Caco-2 (cell line): ENCODE results near the gene UFSP1. TPM values are rescaled to one million over a fixed set of nuclear protein-coding genes. Genes with fewer than 3 reads are reported as not detected.

Experiments used
- BruUV-seq: library from RNA; stranded (reverse); fragments of 400-500 nt; replicated peaks from 2 replicates; lab custom pipeline; 2021; lab: Mats Ljungman, UMichigan
- CTCF ChIA-PET: fragments of 300-600 bp; sonication (Branson Sonifier 250); formaldehyde crosslinking; loops from one replicate; lab custom pipeline; 2022; ENCODE audit warnings: antibody characterized with exemption; lab: Charles Lee
- POLR2A ChIA-PET: fragments of 300-600 bp; sonication (Branson Sonifier 250); formaldehyde crosslinking; loops from one replicate; lab custom pipeline; 2022; ENCODE audit warnings: antibody characterized with exemption; lab: Charles Lee
- DNase-seq, 2 experiments: peaks; one replicate each; pipeline versions ENCODE4 v3.0.0 to v3.0.0-alpha.2; 2020 to 2022
- H3K27me3 ChIP-seq: replicated peaks from 2 replicates; pipeline ENCODE4 v1.6.0; 2011; ENCODE audit warnings: low read length; ENCODE audit not compliant: control insufficient read depth, insufficient read depth
- H3K36me3 ChIP-seq: 2 replicates; pipeline ENCODE4 v1.5.1; 2011; ENCODE audit warnings: low read length; ENCODE audit not compliant: control insufficient read depth, insufficient read depth
- H3K4me1 ChIP-seq: fragments of 250-450 bp; sonication (Bioruptor Pico); 2 replicates; pipeline ENCODE4 v1.5.1; 2020; ENCODE audit warnings: mild to moderate bottlenecking
- H3K4me3 ChIP-seq: 2 replicates; pipeline ENCODE4 v1.5.1; 2011; ENCODE audit warnings: low read depth, mild to moderate bottlenecking, control low read depth, low read length
- H3K9me3 ChIP-seq: fragments of 250-450 bp; sonication (Bioruptor Pico); 2 replicates; pipeline ENCODE4 v1.5.1; 2020; ENCODE audit warnings: mild to moderate bottlenecking, moderate library complexity
- H3K27ac Mint-ChIP-seq: one replicate; pipeline ENCODE4 v1.8.0; 2022; ENCODE audit warnings: mixed read lengths; ENCODE audit not compliant: unreplicated experiment
- H3K27me3 Mint-ChIP-seq: one replicate; pipeline ENCODE4 v1.8.0; 2022; ENCODE audit warnings: mixed read lengths; ENCODE audit not compliant: insufficient read depth, unreplicated experiment
- H3K36me3 Mint-ChIP-seq: one replicate; pipeline ENCODE4 v1.8.0; 2022; ENCODE audit warnings: mild to moderate bottlenecking, mixed read lengths; ENCODE audit not compliant: insufficient read depth, unreplicated experiment
- H3K4me1 Mint-ChIP-seq: one replicate; pipeline ENCODE4 v1.8.0; 2022; ENCODE audit warnings: low read depth, mixed read lengths; ENCODE audit not compliant: unreplicated experiment
- H3K4me3 Mint-ChIP-seq: one replicate; pipeline ENCODE4 v1.8.0; 2022; ENCODE audit warnings: mild to moderate bottlenecking, moderate library complexity, mixed read lengths; ENCODE audit not compliant: unreplicated experiment
- H3K9me3 Mint-ChIP-seq: one replicate; pipeline ENCODE4 v1.8.0; 2022; ENCODE audit warnings: mixed read lengths; ENCODE audit not compliant: unreplicated experiment
- intact Hi-C: fragments of 100-400 bp; cut with micrococcal nuclease; formaldehyde crosslinking; loops from one replicate; pipeline ENCODE4 v1.10.0; 2022; ENCODE audit not compliant: unreplicated experiment
- total RNA-seq: library from RNA; stranded (reverse); gene quantifications from 2 replicates; pipeline ENCODE4 v1.2.3, GENCODE V29; 2022
- TF ChIP-seq, protein P1 (sequence below), 2 experiments: fragments of 200-600 bp in 1 of 2; IDR thresholded peaks; 1 replicate in 1 of 2; 2 replicates in 1 of 2; pipeline versions ENCODE4 v1.5.1 to v1.8.0; 2011 to 2022; ENCODE audit warnings: antibody characterized with exemption in 1 of 2, control low read depth in 1 of 2, inconsistent platforms in 1 of 2, low read depth in 1 of 2, low read length in 1 of 2, mild to moderate bottlenecking in 1 of 2, moderate library complexity in 1 of 2; ENCODE audit not compliant: insufficient read depth in 1 of 2, severe bottlenecking in 1 of 2, unreplicated experiment in 1 of 2

Gene UFSP1
- total RNA-seq, 1 experiment from 2014 or later: 4.6 TPM

DNA sequence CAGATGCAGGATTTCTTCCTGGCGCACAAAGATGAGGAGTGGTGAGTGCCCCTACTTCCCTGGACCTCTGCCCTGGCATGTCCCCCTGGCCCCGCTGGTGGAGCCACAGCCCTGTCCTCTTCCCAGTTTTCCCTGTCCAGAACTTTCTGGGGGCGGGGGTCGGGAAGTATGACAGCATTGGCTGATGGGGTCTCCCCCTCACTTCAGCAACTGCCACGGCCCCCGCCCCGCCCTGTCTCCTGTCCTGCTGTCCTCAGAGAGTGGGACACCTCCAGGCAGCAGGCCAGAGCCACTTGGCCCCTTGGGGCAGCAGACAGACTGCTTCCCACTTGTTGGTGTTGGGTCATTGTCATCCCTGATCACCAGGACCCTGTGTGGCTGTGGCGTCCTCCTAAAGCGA is 7.3 kb downstream of the UFSP1 start:
- peaks cover 3% of the 10 kb centered on the region; the same call in 1 of the 2 replicates for H3K4me1 ChIP-seq
- peaks cover 99% of the 10 kb centered on the region for H3K36me3 Mint-ChIP-seq
- H3K36me3 ChIP-seq: peaks cover 7% of the 10 kb centered on the region
- POLR2A ChIA-PET: no interaction called here
- H3K27me3 Mint-ChIP-seq: no peaks in the 10 kb centered on the region
- H3K4me1 Mint-ChIP-seq: peaks cover 41% of the 10 kb centered on the region
- DNase-seq: no peak
- CTCF ChIA-PET: no interaction called here
- intact Hi-C loops: no loop called here
- no TSS peak for BruUV-seq
- H3K4me3 ChIP-seq: no peak overlapping the region
- H3K9me3 Mint-ChIP-seq: no peaks in the 10 kb centered on the region
- no peaks in the 10 kb centered on the region for H3K9me3 ChIP-seq
- TF ChIP-seq, protein P1, sequence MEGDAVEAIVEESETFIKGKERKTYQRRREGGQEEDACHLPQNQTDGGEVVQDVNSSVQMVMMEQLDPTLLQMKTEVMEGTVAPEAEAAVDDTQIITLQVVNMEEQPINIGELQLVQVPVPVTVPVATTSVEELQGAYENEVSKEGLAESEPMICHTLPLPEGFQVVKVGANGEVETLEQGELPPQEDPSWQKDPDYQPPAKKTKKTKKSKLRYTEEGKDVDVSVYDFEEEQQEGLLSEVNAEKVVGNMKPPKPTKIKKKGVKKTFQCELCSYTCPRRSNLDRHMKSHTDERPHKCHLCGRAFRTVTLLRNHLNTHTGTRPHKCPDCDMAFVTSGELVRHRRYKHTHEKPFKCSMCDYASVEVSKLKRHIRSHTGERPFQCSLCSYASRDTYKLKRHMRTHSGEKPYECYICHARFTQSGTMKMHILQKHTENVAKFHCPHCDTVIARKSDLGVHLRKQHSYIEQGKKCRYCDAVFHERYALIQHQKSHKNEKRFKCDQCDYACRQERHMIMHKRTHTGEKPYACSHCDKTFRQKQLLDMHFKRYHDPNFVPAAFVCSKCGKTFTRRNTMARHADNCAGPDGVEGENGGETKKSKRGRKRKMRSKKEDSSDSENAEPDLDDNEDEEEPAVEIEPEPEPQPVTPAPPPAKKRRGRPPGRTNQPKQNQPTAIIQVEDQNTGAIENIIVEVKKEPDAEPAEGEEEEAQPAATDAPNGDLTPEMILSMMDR (IDR thresholded peaks at IDR 0.05; ENCODE audit: insufficient read depth in 1 of 2, low read depth in 1 of 2, low read length in 1 of 2, severe bottlenecking in 1 of 2, unreplicated experiment in 1 of 2): no peak
- no peak overlapping the region for H3K27ac Mint-ChIP-seq
- no peak overlapping the region for H3K4me3 Mint-ChIP-seq
- H3K27me3 ChIP-seq: no peaks in the 10 kb centered on the region

DNA sequence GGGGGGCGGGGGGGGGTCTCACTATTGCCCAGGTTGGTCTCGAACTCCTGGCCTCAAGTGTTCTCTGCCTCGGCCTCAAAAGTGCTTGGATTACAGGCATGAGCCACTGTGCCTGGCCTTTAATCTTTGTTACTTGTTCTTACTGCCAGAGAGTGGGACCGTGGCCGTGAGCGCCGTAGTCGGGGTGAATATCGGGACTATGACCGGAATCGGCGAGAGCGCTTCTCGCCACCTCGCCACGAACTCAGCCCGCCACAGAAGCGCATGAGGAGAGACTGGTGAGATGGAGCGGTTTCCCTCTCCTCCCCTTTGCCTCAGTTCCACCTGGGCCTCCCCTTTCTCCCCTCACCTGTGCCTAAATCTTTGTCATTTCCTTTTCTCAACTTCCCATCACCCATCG is 8.4 kb downstream of the UFSP1 start:
- ChIA-PET POLR2A (no interaction called here), CTCF (no interaction called here)
- Histone ChIP-seq H3K9me3 (no peaks in the 10 kb centered on the region), H3K27me3 (no peaks in the 10 kb centered on the region), H3K36me3 (peaks cover 5% of the 10 kb centered on the region), H3K4me1 (peaks cover 9% of the 10 kb centered on the region; the same call in 1 of the 2 replicates), H3K4me3 (no peak overlapping the region)
- Mint-ChIP-seq H3K4me1 (peaks cover 41% of the 10 kb centered on the region), H3K27ac (no peak overlapping the region), H3K4me3 (no peak overlapping the region), H3K27me3 (no peaks in the 10 kb centered on the region), H3K9me3 (no peaks in the 10 kb centered on the region), H3K36me3 (peaks cover 99% of the 10 kb centered on the region)
- TF ChIP-seq, protein P1 (IDR thresholded peaks at IDR 0.05; ENCODE audit: insufficient read depth in 1 of 2, low read depth in 1 of 2, low read length in 1 of 2, severe bottlenecking in 1 of 2, unreplicated experiment in 1 of 2): no peak
- intact Hi-C loops: no loop called here
- no TSS peak for BruUV-seq
- DNase-seq: no peak

DNA sequence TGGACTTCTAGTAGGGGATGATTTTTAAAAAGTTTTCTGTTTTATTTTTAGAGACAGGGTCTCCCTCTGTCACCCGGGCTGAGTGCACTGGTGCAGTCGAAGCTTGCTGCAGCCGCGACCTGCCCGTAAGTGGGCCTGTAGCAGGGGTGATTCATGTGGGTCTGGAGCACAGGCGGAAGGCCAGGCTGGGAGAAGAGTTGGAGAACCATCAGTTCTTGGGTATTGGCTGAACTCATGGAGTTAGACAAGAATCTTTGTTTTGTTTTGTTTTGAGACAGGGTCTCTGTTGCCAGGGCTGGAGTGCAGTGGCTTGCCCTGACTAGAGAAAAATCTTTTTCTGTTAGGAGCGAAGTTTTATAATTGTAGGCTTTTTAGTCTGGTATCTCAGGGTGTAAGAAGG is 8.9 kb downstream of the UFSP1 start:
- Histone ChIP-seq H3K36me3 (peaks cover 5% of the 10 kb centered on the region), H3K27me3 (no peaks in the 10 kb centered on the region), H3K9me3 (no peaks in the 10 kb centered on the region), H3K4me1 (peaks cover 13% of the 10 kb centered on the region; the same call in 1 of the 2 replicates), H3K4me3 (no peak overlapping the region)
- H3K9me3 Mint-ChIP-seq: no peaks in the 10 kb centered on the region
- H3K36me3 Mint-ChIP-seq: peaks cover 97% of the 10 kb centered on the region
- ChIA-PET POLR2A (no interaction called here), CTCF (no interaction called here)
- H3K4me3 Mint-ChIP-seq: no peak overlapping the region
- TF ChIP-seq, protein P1 (IDR thresholded peaks at IDR 0.05; ENCODE audit: insufficient read depth in 1 of 2, low read depth in 1 of 2, low read length in 1 of 2, severe bottlenecking in 1 of 2, unreplicated experiment in 1 of 2): no peak
- H3K27ac Mint-ChIP-seq: no peak overlapping the region
- no peaks in the 10 kb centered on the region for H3K27me3 Mint-ChIP-seq
- intact Hi-C loops: no loop called here
- no TSS peak for BruUV-seq
- no peak for DNase-seq
- H3K4me1 Mint-ChIP-seq: peaks cover 38% of the 10 kb centered on the region
